GM12875 (cell line): ENCODE data around the gene ATXN2.

Experiments
- H3K4me3 ChIP-seq: one replicate; pipeline ENCODE4 v1.5.1; 2011; ENCODE audit warnings: low read depth, low read length, control low read depth
- TF ChIP-seq, protein P1 (sequence below): IDR thresholded peaks from 2 replicates; pipeline ENCODE4 v1.5.1; 2011; ENCODE audit warnings: low read depth, mild to moderate bottlenecking, control low read depth, inconsistent platforms, low read length, moderate library complexity, borderline replicate concordance; ENCODE audit not compliant: insufficient read depth

The ATXN2 gene

DNA sequence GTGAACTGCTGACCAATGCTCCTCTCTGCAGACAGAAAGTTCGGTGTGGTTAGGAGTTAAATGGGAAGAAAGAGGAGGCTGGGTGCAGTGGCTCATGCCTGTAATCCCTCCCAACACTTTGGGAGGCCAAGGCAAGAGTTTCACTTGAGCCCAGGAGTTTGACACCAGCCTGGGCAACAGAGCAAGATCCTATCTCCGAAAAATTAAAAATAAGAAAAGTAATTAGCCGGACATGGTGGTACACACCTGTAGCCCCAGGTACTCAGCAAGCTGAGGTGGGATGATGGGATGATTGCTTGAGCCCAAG is 19.0 kb downstream of the ATXN2 start:
- no peak overlapping the region for H3K4me3 ChIP-seq

DNA sequence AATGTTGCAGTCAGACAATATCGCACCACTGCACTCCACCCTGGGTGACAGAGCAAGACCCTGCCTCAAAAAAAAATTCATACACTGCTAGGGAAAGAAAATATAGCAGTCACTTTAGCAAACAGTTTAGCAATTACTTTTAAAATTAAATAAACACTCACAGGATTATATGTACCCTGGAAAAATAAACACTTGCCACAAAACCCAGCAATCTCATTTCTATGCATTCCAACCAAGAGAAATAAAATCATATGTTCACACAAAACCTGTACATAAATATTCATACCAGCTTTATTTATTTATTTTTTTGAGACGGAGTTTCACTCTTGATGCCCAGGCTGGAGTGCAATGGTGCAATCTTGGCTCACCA is 20.2 kb downstream of the ATXN2 start:
- TF ChIP-seq, protein P1, sequence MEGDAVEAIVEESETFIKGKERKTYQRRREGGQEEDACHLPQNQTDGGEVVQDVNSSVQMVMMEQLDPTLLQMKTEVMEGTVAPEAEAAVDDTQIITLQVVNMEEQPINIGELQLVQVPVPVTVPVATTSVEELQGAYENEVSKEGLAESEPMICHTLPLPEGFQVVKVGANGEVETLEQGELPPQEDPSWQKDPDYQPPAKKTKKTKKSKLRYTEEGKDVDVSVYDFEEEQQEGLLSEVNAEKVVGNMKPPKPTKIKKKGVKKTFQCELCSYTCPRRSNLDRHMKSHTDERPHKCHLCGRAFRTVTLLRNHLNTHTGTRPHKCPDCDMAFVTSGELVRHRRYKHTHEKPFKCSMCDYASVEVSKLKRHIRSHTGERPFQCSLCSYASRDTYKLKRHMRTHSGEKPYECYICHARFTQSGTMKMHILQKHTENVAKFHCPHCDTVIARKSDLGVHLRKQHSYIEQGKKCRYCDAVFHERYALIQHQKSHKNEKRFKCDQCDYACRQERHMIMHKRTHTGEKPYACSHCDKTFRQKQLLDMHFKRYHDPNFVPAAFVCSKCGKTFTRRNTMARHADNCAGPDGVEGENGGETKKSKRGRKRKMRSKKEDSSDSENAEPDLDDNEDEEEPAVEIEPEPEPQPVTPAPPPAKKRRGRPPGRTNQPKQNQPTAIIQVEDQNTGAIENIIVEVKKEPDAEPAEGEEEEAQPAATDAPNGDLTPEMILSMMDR: no peak
- no peak overlapping the region for H3K4me3 ChIP-seq

More for the DNA sequence above, 19.0 kb downstream of the ATXN2 start:
- TF ChIP-seq, protein P1: no peak

DNA sequence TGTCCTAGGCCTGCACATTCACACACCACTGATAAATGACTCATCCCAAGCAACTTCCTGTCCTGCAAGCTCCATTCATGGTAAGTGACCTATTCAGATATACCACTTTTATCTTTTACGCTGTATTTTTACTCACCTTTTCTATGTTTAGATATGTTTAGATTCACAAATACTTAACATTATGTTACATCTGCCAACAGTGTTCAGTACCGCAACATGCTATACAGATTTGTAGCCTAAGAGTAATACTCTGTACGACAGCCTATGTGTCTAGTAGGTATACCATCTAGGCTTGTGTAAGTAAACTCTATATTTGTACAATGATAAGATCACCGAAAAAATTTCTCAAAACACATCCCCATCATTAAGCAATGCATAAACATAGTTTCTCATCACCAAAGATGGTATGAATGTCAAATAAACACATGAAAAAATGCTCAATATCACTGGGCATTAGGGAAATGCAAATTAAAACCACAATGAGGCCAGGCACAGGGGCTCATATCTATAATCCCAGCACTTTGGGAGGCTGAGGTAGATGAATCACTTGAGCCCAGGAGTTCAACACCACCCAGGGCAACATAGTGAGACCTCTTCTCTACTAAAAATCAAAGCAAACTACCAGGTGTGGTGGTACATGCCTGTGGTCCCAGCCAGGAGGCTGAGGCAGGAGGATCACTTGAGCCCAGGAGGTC is 20.7 kb downstream of the ATXN2 start:
- TF ChIP-seq, protein P1: no peak
- H3K4me3 ChIP-seq: no peak overlapping the region

- TF ChIP-seq, protein P1: no peak
- no peak overlapping the region for H3K4me3 ChIP-seq
These were observed 24.2 kb downstream of the ATXN2 start for GRCh38 chr12:111574797-111575443.

- TF ChIP-seq, protein P1: no peak
- H3K4me3 ChIP-seq: no peak overlapping the region
These were observed 25.6 kb downstream of the ATXN2 start for GRCh38 chr12:111573476-111573875.

- TF ChIP-seq, protein P1: no peak
- H3K4me3 ChIP-seq: no peak overlapping the region
These were observed 28.8 kb downstream of the ATXN2 start for GRCh38 chr12:111570084-111570961.
